ENCODE results near the gene SNED1.

SNED1 gene

GRCh38 chr2:241029599-241030332 is 31.3 kb downstream of the SNED1 start:
- in situ Hi-C loops (cut with MboI; ENCODE audit: low pct_unique_long_range_greater_than_20kb, low sequenced_read_pairs, unreplicated experiment): no loop called here
- no peak for TF ChIP-seq CTCF (IDR thresholded peaks at IDR 0.05; ENCODE audit: extremely low read depth, insufficient read depth, missing control alignments)
- no peak for DNase-seq (ENCODE audit: low spot score)

GRCh38 chr2:241030333-241030680 is 31.9 kb downstream of the SNED1 start:
- no peak for DNase-seq (ENCODE audit: low spot score)
- no peak for TF ChIP-seq CTCF (IDR thresholded peaks at IDR 0.05; ENCODE audit: extremely low read depth, insufficient read depth, missing control alignments)
- in situ Hi-C loops (cut with MboI; ENCODE audit: low pct_unique_long_range_greater_than_20kb, low sequenced_read_pairs, unreplicated experiment): no loop called here

GRCh38 chr2:241030883-241031282 is 32.5 kb downstream of the SNED1 start:
- peak; percentile 16 for DNase-seq (ENCODE audit: low spot score)
- in situ Hi-C loops (cut with MboI; ENCODE audit: low pct_unique_long_range_greater_than_20kb, low sequenced_read_pairs, unreplicated experiment): no loop called here
- no peak for TF ChIP-seq CTCF (IDR thresholded peaks at IDR 0.05; ENCODE audit: extremely low read depth, insufficient read depth, missing control alignments)

GRCh38 chr2:241031436-241032165 is 33.2 kb downstream of the SNED1 start:
- TF ChIP-seq CTCF (IDR thresholded peaks at IDR 0.05; ENCODE audit: extremely low read depth, insufficient read depth, missing control alignments): no peak
- in situ Hi-C loops (cut with MboI; ENCODE audit: low pct_unique_long_range_greater_than_20kb, low sequenced_read_pairs, unreplicated experiment): no loop called here
- no peak for DNase-seq (ENCODE audit: low spot score)

- TF ChIP-seq CTCF (IDR thresholded peaks at IDR 0.05; ENCODE audit: extremely low read depth, insufficient read depth, missing control alignments): no peak
- DNase-seq (ENCODE audit: low spot score): no peak
- in situ Hi-C loops (cut with MboI; ENCODE audit: low pct_unique_long_range_greater_than_20kb, low sequenced_read_pairs, unreplicated experiment): no loop called here
Measured at GRCh38 chr2:241033336-241033987, 35.0 kb downstream of the SNED1 start.

- DNase-seq (ENCODE audit: low spot score): peak; percentile 20
- TF ChIP-seq CTCF (IDR thresholded peaks at IDR 0.05; ENCODE audit: extremely low read depth, insufficient read depth, missing control alignments): no peak
- in situ Hi-C loops (cut with MboI; ENCODE audit: low pct_unique_long_range_greater_than_20kb, low sequenced_read_pairs, unreplicated experiment): no loop called here
Measured at GRCh38 chr2:241033994-241034393, 35.6 kb downstream of the SNED1 start.
